ENCODE results near the gene PPP2R5E.
"Not testable (repeated sequence)": the region's sequence is repeated elsewhere in the genome, so short reads cannot be mapped to it uniquely, and the experiment has no call there.

PPP2R5E gene

DNA sequence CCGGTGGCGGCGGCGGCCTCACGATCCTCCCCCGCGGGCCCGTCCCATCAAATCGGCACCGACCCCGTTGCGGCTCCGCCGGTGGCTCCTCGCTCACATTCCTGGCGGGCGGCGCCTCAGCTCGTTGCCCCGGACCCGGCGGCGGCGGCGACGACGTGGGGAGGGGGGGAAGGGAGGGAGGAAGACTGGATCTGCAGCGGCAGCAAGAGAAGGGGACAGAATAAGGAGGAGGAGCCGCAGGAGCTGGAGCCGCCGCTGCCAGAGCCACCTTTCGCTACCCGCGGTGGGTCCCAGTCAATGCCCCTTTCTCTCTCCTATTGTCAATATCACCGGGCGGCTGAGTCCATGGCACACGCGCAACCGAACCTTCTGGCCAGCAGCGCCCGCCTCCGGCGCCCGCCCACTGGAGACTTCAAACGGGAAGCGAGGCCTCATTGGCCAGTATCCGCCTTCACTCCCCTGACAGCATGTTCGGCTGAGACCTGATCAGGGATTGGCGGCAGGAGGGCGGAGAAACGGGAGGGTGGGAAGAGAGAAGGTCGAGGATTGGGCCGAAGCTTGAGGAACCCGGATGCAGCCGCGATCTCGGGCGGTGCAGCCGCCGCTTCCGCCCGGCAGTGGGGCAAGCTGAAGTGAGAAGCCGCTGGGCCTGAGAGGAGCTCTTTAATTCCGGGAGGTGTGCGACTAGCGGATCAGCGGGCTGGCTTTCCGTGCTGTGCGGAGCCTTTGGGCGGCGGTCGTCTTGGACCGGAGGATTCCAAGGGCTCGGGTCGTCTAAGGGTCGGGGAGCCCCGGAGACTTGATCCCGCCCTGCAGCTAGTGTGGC is at the start of gene PPP2R5E:
Gene PPP2R5E (minus strand): TSS at position 378 of the 826 bp plus-strand sequence. CDS start 3,692 bp downstream, outside the sequence.
- peak within 1 kb of the TSS; percentile 95 for H3K4me3 ChIP-seq (ENCODE audit: low read depth, low read length)
- DNase-seq (ENCODE audit: low read depth) = peak; percentile 99
- TF ChIP-seq, protein P1, sequence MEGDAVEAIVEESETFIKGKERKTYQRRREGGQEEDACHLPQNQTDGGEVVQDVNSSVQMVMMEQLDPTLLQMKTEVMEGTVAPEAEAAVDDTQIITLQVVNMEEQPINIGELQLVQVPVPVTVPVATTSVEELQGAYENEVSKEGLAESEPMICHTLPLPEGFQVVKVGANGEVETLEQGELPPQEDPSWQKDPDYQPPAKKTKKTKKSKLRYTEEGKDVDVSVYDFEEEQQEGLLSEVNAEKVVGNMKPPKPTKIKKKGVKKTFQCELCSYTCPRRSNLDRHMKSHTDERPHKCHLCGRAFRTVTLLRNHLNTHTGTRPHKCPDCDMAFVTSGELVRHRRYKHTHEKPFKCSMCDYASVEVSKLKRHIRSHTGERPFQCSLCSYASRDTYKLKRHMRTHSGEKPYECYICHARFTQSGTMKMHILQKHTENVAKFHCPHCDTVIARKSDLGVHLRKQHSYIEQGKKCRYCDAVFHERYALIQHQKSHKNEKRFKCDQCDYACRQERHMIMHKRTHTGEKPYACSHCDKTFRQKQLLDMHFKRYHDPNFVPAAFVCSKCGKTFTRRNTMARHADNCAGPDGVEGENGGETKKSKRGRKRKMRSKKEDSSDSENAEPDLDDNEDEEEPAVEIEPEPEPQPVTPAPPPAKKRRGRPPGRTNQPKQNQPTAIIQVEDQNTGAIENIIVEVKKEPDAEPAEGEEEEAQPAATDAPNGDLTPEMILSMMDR (conservative IDR thresholded peaks at IDR 0.05; ENCODE audit: low read depth, low read length) = no peak

DNA sequence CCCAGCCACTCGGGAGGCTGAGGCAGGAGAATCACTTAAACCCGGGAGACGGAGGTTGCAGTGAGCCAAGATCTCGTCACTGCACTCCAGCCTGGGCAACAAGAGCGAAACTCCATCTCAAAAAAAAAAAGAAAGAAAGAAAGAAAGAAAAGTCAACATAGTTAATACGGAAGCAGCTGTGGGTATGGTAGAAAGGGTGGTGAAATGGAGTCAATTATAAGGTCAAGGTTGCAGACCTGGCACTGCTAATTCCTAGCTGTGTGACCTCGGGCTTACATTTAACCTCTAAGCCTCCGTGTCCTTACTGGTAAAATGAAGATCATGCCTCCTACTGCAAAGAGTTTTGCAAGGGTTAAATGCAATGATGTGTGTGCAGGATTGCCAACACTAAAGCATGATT is 39.9 kb upstream of the PPP2R5E start:
- not testable (repeated sequence) for H3K4me3 ChIP-seq (ENCODE audit: low read depth, low read length); DNase-seq (ENCODE audit: low read depth)

DNA sequence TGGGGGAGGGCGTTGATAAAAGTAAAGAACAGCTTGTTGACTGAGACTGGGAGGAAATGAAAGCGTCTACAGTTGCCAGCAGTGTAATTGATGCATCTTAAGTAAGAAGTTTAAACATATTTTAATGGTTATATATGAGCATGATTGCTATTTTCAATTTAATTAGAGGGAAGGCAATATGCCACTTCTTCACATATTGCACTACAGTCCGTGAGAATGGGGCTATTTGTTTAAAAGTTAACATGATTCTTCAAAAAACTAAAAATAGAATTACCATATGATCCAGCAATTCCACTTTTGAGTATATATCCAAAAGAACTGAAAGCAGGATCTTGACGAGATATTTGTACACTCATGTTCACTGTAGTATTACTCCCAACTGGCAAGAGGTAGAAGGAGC is 38.3 kb upstream of the PPP2R5E start:
- no peak for DNase-seq (ENCODE audit: low read depth)
- TF ChIP-seq, protein P1 (conservative IDR thresholded peaks at IDR 0.05; ENCODE audit: low read depth, low read length) = no peak
- H3K4me3 ChIP-seq (ENCODE audit: low read depth, low read length) = no peak overlapping the region

DNA sequence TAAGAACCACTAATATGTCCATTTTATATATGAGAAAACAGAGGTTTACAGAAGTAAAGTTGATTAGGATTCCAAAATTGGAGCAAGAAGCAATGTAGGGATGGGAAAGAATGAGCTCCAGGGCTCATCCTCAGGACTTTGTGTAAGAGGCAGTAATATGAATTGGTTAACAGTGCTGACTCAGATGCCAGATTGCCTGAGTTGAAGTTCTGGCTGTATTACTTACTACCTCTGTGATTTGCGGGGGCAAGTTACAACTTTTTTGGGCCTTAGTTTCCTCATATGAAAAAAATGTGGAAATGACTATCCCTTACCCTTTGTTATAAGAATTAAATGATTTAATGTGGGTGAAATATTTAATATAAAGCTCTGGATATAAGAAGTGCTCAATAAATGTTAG is 35.1 kb upstream of the PPP2R5E start:
- no peak overlapping the region for H3K4me3 ChIP-seq (ENCODE audit: low read depth, low read length)
- no peak for DNase-seq (ENCODE audit: low read depth)
- TF ChIP-seq, protein P1 (conservative IDR thresholded peaks at IDR 0.05; ENCODE audit: low read depth, low read length) = no peak

DNA sequence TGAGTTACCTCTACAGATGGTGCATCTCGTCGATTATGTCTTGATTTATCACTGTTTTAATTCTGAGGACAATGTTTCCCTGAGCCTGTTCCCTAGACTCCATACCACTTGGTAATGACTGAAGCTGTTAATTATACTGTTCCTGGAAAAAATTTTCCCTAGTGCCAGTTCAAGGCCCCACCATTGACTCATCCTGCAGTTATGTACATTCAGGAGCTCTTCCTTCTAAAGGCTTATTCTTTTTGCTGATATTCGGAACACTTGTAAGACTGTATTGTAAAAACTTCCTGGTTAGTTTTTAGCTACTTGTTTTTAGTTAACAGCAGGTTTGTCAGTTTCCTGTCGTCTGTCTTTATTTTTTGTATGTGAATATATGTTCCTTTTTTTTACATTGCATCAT is 30.4 kb upstream of the PPP2R5E start:
- TF ChIP-seq, protein P1 (conservative IDR thresholded peaks at IDR 0.05; ENCODE audit: low read depth, low read length) = no peak
- peak; percentile 33 for DNase-seq (ENCODE audit: low read depth)
- no peak overlapping the region for H3K4me3 ChIP-seq (ENCODE audit: low read depth, low read length)

DNA sequence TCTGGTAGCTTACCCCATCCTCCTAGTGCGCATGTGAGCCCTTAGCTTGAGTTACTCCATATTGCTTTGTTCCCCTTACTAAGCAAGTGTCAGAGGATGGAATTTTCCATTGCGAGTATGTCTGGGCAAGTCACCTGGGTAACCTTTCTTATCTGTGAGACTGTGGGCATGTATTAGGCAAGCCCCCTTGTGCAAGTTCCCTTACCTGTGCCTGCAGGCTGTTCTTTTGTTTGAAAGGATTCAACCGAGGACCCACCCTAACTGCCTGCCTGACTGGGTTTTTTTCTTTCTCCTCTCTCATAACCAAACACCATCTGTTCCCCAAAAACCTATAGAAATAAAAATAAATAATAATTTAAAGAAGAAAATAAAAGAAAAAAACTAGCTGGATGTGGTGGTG is 22.3 kb upstream of the PPP2R5E start:
- no peak overlapping the region for H3K4me3 ChIP-seq (ENCODE audit: low read depth, low read length)
- no peak for DNase-seq (ENCODE audit: low read depth)
- TF ChIP-seq, protein P1 (conservative IDR thresholded peaks at IDR 0.05; ENCODE audit: low read depth, low read length) = no peak

DNA sequence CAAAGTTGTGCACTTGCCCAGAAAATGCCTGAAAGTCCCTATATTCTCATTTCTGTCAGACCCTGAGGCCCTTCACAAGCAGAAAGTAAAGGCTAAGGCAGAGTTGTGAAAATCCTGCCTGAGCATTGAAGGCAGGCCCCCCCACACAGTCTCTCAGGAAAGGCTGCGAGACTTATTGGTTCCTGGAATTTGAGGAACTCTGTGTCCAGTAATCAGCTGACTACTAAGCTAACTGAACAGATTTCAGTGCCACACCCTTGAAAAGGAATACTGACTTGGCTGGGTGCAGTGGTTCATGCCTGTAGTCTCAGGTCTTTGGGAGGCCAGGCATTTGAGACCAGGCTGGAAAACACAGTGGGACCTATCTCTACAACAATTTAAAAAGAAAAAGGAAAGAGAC is 21.1 kb upstream of the PPP2R5E start:
- TF ChIP-seq, protein P1 (conservative IDR thresholded peaks at IDR 0.05; ENCODE audit: low read depth, low read length) = no peak
- DNase-seq (ENCODE audit: low read depth) = peak; percentile 40

More for the DNA sequence above, 21.1 kb upstream of the PPP2R5E start:
- H3K4me3 ChIP-seq (ENCODE audit: low read depth, low read length) = no peak overlapping the region
